Activated B cell treated with CpG ODN at 0.5 μM for 24 hours (primary cell): Measurements from ENCODE around the gene YTHDC1. TPM values are rescaled to one million over a fixed set of nuclear protein-coding genes. Genes with fewer than 3 reads are reported as not detected.

Source experiments
- ATAC-seq: fragments of 200-7000 bp; cut with Tn5 transposase; one replicate; pipeline ENCODE4 v1.10.0; 2021; ENCODE audit warnings: low read depth, mild to moderate bottlenecking, moderate library complexity
- CTCF ChIA-PET: fragments of 350-600 bp; sonication (Branson Sonifier 250); formaldehyde crosslinking; loops from one replicate; lab custom pipeline; 2021; ENCODE audit warnings: antibody characterized with exemption; lab: Charles Lee
- POLR2A ChIA-PET: fragments of 350-600 bp; sonication (Branson Sonifier 250); formaldehyde crosslinking; loops from one replicate; lab custom pipeline; 2021; ENCODE audit warnings: antibody characterized with exemption; lab: Charles Lee
- DNase-seq: peaks from one replicate; pipeline ENCODE4 v3.0.0; 2022
- H3K27ac Mint-ChIP-seq: one replicate; pipeline ENCODE4 v1.8.0; 2020; ENCODE audit warnings: mixed read lengths
- H3K27me3 Mint-ChIP-seq: one replicate; pipeline ENCODE4 v1.8.0; 2021; ENCODE audit warnings: mixed read lengths
- H3K36me3 Mint-ChIP-seq: one replicate; pipeline ENCODE4 v1.8.0; 2021; ENCODE audit warnings: low read depth, mixed read lengths
- H3K4me1 Mint-ChIP-seq: one replicate; pipeline ENCODE4 v1.8.0; 2021; ENCODE audit warnings: mixed read lengths
- H3K4me3 Mint-ChIP-seq: one replicate; pipeline ENCODE4 v1.8.0; 2020; ENCODE audit warnings: mild to moderate bottlenecking, mixed read lengths
- H3K9me3 Mint-ChIP-seq: one replicate; pipeline ENCODE4 v1.8.0; 2020; ENCODE audit warnings: mixed read lengths
- CTCF ChIP-seq: fragments of 200-600 bp; IDR thresholded peaks from one replicate; pipeline ENCODE4 v1.8.0; 2022; ENCODE audit warnings: antibody characterized with exemption, mild to moderate bottlenecking
- intact Hi-C: fragments of 100-400 bp; cut with micrococcal nuclease; formaldehyde crosslinking; loops from one replicate; pipeline ENCODE4 v1.15.1; 2024
- total RNA-seq: library from RNA; stranded (reverse); gene quantifications from 2 replicates; pipeline ENCODE4 v1.2.3, GENCODE V29; 2022

The YTHDC1 gene
- total RNA-seq, 1 donor from 2014 or later: 119 TPM

- no peaks in the 10 kb centered on the region for H3K9me3 Mint-ChIP-seq
- CTCF ChIA-PET: no interaction called here
- intact Hi-C loops: no loop called here
- DNase-seq (no peak), ATAC-seq (no peak)
- H3K27ac Mint-ChIP-seq: no peak overlapping the region
- H3K4me3 Mint-ChIP-seq: no peak overlapping the region
- TF ChIP-seq CTCF: no peak
- H3K27me3 Mint-ChIP-seq: no peaks in the 10 kb centered on the region
- POLR2A ChIA-PET: no interaction called here
- H3K36me3 Mint-ChIP-seq: peaks cover 35% of the 10 kb centered on the region
- H3K4me1 Mint-ChIP-seq: peaks cover 59% of the 10 kb centered on the region
Measured at GRCh38 chr4:68346461-68346860, 3.4 kb downstream of the YTHDC1 start.

DNA sequence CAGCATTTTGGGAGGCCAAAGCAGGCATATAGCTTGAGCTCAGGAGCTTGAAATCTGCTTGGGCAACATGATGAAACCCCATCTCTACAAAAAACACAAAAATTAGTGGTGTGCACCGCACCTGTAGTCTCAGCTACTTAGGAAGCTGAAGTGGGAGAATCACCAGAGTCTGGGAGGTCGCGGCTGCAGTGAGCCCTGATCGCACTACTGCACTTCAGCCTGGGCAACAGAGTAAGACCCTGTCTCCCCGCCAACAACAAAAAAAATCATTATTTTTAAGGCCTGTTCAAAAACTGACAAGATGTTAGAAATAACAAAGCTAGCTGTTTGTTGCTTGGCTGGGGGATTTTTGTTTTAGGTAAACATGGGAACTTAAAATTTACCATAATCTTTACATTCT lies 5.1 kb downstream of the YTHDC1 start:
- H3K4me3 Mint-ChIP-seq: no peak overlapping the region
- H3K27ac Mint-ChIP-seq: no peak overlapping the region
- ChIA-PET CTCF (no interaction called here), POLR2A (no interaction called here)
- TF ChIP-seq CTCF: no peak
- DNase-seq (no peak), ATAC-seq (no peak)
- peaks cover 67% of the 10 kb centered on the region for H3K4me1 Mint-ChIP-seq
- intact Hi-C loops: loop anchor here (5.0 kb wide), 1 partner anchor 33 kb away; no protein-coding TSS in a partner anchor
- no peaks in the 10 kb centered on the region for H3K27me3 Mint-ChIP-seq
- H3K9me3 Mint-ChIP-seq: no peaks in the 10 kb centered on the region
- H3K36me3 Mint-ChIP-seq: peaks cover 33% of the 10 kb centered on the region

DNA sequence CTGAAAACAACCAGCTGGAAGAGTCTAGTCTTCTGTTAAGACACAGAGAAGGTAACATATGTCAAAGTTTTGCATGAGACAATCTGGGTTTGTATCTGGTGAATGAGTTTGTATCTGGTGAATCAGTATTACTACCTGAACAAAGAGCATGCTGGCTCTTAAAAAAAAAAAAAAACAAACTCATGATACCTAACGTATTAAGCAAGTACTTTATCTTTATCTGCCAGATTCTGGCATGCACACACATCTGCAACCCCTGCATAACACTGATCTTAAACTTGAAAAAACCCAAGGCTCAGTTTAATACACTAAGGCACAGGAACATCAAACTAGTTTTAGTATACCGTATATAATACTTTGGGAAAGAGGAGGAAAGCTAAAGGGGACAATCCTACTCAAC lies 5.8 kb downstream of the YTHDC1 start:
- no peaks in the 10 kb centered on the region for H3K9me3 Mint-ChIP-seq
- no peaks in the 10 kb centered on the region for H3K27me3 Mint-ChIP-seq
- peaks cover 29% of the 10 kb centered on the region for H3K36me3 Mint-ChIP-seq
- DNase-seq (no peak), ATAC-seq (no peak)
- peaks cover 73% of the 10 kb centered on the region for H3K4me1 Mint-ChIP-seq
- TF ChIP-seq CTCF: no peak
- no peak overlapping the region for H3K27ac Mint-ChIP-seq
- ChIA-PET CTCF (no interaction called here), POLR2A (no interaction called here)
- no peak overlapping the region for H3K4me3 Mint-ChIP-seq
- intact Hi-C loops: loop anchor here (5.0 kb wide), 1 partner anchor 33 kb away; no protein-coding TSS in a partner anchor

DNA sequence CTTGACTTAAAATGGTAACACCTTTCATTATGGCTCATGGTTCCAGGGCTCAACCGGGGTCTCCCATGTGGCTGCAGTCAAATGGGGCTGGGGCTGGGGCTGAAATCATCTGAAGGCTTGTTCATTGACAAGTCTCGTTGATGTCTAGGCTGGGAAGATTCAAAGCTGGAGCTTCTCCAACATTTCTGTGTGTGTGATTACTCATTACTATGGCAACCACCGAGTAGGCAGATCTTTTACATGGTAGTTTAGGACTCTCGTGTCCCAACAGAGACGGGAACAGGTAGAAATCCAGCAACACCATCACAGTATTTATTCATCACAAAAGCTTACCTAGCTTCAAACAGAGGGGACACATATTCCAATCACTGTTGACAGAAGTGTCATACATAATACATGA lies 7.8 kb downstream of the YTHDC1 start:
- Mint-ChIP-seq H3K9me3 (no peaks in the 10 kb centered on the region), H3K27ac (no peak overlapping the region), H3K36me3 (peaks cover 31% of the 10 kb centered on the region), H3K4me3 (no peak overlapping the region), H3K4me1 (peaks cover 59% of the 10 kb centered on the region), H3K27me3 (no peaks in the 10 kb centered on the region)
- ChIA-PET POLR2A (no interaction called here), CTCF (no interaction called here)
- ATAC-seq (no peak), DNase-seq (no peak)
- intact Hi-C loops: loop anchor here (5.0 kb wide), 1 partner anchor 35 kb away; no protein-coding TSS in a partner anchor
- no peak for TF ChIP-seq CTCF

GRCh38 chr4:68338625-68339024 lies 11.3 kb downstream of the YTHDC1 start:
- no peaks in the 10 kb centered on the region for H3K9me3 Mint-ChIP-seq
- H3K36me3 Mint-ChIP-seq: peaks cover 43% of the 10 kb centered on the region
- CTCF ChIA-PET: no interaction called here
- DNase-seq (no peak), ATAC-seq (no peak)
- H3K27ac Mint-ChIP-seq: no peak overlapping the region
- H3K27me3 Mint-ChIP-seq: no peaks in the 10 kb centered on the region
- H3K4me3 Mint-ChIP-seq: no peak overlapping the region
- H3K4me1 Mint-ChIP-seq: peaks cover 32% of the 10 kb centered on the region
- intact Hi-C loops: no loop called here
- no peak for TF ChIP-seq CTCF
- POLR2A ChIA-PET: no interaction called here
